GM23338 (cell line): ENCODE data around the gene APOBEC3F. TPM values are rescaled to one million over a fixed set of nuclear protein-coding genes. Genes with fewer than 3 reads are reported as not detected.
"Not testable (repeated sequence)": the region's sequence is repeated elsewhere in the genome, so short reads cannot be mapped to it uniquely, and the experiment has no call there.

Experiments used
- ATAC-seq: fragments of 200-7000 bp; cut with Tn5 transposase; 3 replicates; pipeline ENCODE4 v1.9.1; 2020
- DNase-seq: peaks from one replicate; pipeline ENCODE4 v3.0.0-alpha.2; 2015; ENCODE audit warnings: low spot score
- H2AFZ ChIP-seq: fragments of 200-600 bp; sonication (generic); 2 replicates; pipeline ENCODE4 v1.8.0; 2016; ENCODE audit warnings: antibody characterized with exemption, mild to moderate bottlenecking, moderate library complexity
- H3F3A ChIP-seq: fragments of 200-600 bp; sonication (generic); replicated peaks from 2 replicates; pipeline ENCODE4 v1.8.0; 2017; ENCODE audit warnings: antibody characterized with exemption, mixed run types, low read depth
- H3K27ac ChIP-seq: fragments of 200-600 bp; sonication (generic); 2 replicates; pipeline ENCODE4 v1.6.1; 2016; ENCODE audit warnings: low read depth
- H3K27me3 ChIP-seq: fragments of 200-600 bp; sonication (generic); 2 replicates; pipeline ENCODE4 v1.8.0; 2016; ENCODE audit warnings: mild to moderate bottlenecking, mixed run types, moderate library complexity; ENCODE audit not compliant: insufficient read depth
- H3K36me3 ChIP-seq: fragments of 200-600 bp; sonication (generic); 2 replicates; pipeline ENCODE4 v1.8.0; 2016; ENCODE audit warnings: mild to moderate bottlenecking; ENCODE audit not compliant: insufficient read depth
- H3K4me1 ChIP-seq: fragments of 200-600 bp; sonication (generic); 2 replicates; pipeline ENCODE4 v1.8.0; 2016; ENCODE audit warnings: mild to moderate bottlenecking, moderate library complexity; ENCODE audit not compliant: insufficient read depth
- H3K4me2 ChIP-seq: fragments of 200-600 bp; sonication (generic); 2 replicates; pipeline ENCODE4 v1.7.1; 2017; ENCODE audit warnings: mixed run types
- H3K4me3 ChIP-seq: fragments of 200-600 bp; sonication (generic); 2 replicates; pipeline ENCODE4 v1.6.1; 2016; ENCODE audit warnings: mixed run types
- H3K79me2 ChIP-seq: fragments of 200-600 bp; sonication (generic); replicated peaks from 2 replicates; pipeline ENCODE4 v1.8.0; 2017; ENCODE audit warnings: mild to moderate bottlenecking; ENCODE audit not compliant: insufficient read depth
- H3K9me2 ChIP-seq: fragments of 200-600 bp; sonication (generic); 2 replicates; pipeline ENCODE4 v1.8.0; 2017; ENCODE audit not compliant: insufficient read depth
- H4K20me1 ChIP-seq: fragments of 200-600 bp; sonication (generic); replicated peaks from 2 replicates; pipeline ENCODE4 v1.8.0; 2017; ENCODE audit warnings: mild to moderate bottlenecking; ENCODE audit not compliant: insufficient read depth
- H3K27ac Mint-ChIP-seq: 2 replicates; pipeline ENCODE4 v1.8.0; 2020; ENCODE audit warnings: inconsistent platforms, mild to moderate bottlenecking, moderate library complexity, mixed read lengths
- H3K27me3 Mint-ChIP-seq: 3 replicates; pipeline ENCODE4 v1.8.0; 2022; ENCODE audit warnings: low read depth, mild to moderate bottlenecking, moderate library complexity, mixed read lengths, inconsistent platforms; ENCODE audit not compliant: insufficient read depth, poor library complexity
- H3K36me3 Mint-ChIP-seq: 3 replicates; pipeline ENCODE4 v1.8.0; 2021; ENCODE audit warnings: low read depth, mild to moderate bottlenecking, inconsistent platforms, moderate library complexity, mixed read lengths
- H3K4me1 Mint-ChIP-seq: 3 replicates; pipeline ENCODE4 v1.8.0; 2020; ENCODE audit warnings: mild to moderate bottlenecking, inconsistent platforms, mixed read lengths
- H3K4me3 Mint-ChIP-seq: 3 replicates; pipeline ENCODE4 v1.8.0; 2021; ENCODE audit warnings: moderate library complexity, mild to moderate bottlenecking, inconsistent platforms, mixed read lengths
- H3K9me3 Mint-ChIP-seq: 3 replicates; pipeline ENCODE4 v1.8.0; 2020; ENCODE audit warnings: moderate library complexity, mild to moderate bottlenecking, inconsistent platforms, mixed read lengths
- CREB1 ChIP-seq: fragments of 250-450 bp; sonication (Bioruptor Pico); IDR thresholded peaks from 2 replicates; pipeline ENCODE4 v1.5.0; 2020; ENCODE audit warnings: low read depth, mild to moderate bottlenecking, moderate library complexity
- NANOG ChIP-seq: IDR thresholded peaks from 2 replicates; pipeline ENCODE4 v1.6.1; 2016; ENCODE audit warnings: antibody characterized with exemption, borderline replicate concordance
- POLR2AphosphoS5 ChIP-seq: IDR thresholded peaks from 2 replicates; pipeline ENCODE4 v1.6.1; 2016; ENCODE audit warnings: antibody characterized with exemption, low read depth
- ZNF114 ChIP-seq: fragments of 250-450 bp; sonication (Bioruptor Pico); IDR thresholded peaks from 2 replicates; pipeline ENCODE4 v1.5.0; 2020; ENCODE audit warnings: mild to moderate bottlenecking, moderate library complexity
- ZNF331 ChIP-seq: fragments of 250-450 bp; sonication (Bioruptor Pico); IDR thresholded peaks from 2 replicates; pipeline ENCODE4 v1.5.0; 2020; ENCODE audit warnings: low read depth, mild to moderate bottlenecking, moderate library complexity
- ZNF462 ChIP-seq: fragments of 250-450 bp; sonication (Bioruptor Pico); IDR thresholded peaks from 2 replicates; pipeline ENCODE4 v1.5.0; 2020; ENCODE audit warnings: mild to moderate bottlenecking, moderate library complexity
- polyA plus RNA-seq: library from polyadenylated mRNA; unstranded; fragments of >200 nt; fragmentation: Nextera tagmentation; extraction: Ambion mirVana; gene quantifications from 2 replicates; pipeline ENCODE4 v1.2.1, GENCODE V29; 2016
- total RNA-seq: library from RNA; depleted of rRNA; stranded (reverse); fragments of >200 nt; shearing (Covaris generic); gene quantifications from 2 replicates; pipeline ENCODE4 v1.2.3, GENCODE V29; 2014

APOBEC3F gene
- total and polyA plus RNA-seq, 2 experiments from 2014 or later = 3.4 TPM

- TF ChIP-seq ZNF462 (CRISPR knock-in tag) = no peak
- no peak for TF ChIP-seq ZNF331
- no peak for TF ChIP-seq POLR2AphosphoS5
- TF ChIP-seq ZNF114 (CRISPR knock-in tag) = no peak
- no peak for TF ChIP-seq NANOG
Measured at GRCh38 chr22:39030705-39031104, 10.0 kb upstream of the APOBEC3F start (continued).

- not testable (repeated sequence) for H2AFZ ChIP-seq, H3K9me2 ChIP-seq, H3K79me2 ChIP-seq, H3K36me3 ChIP-seq, H4K20me1 ChIP-seq, H3K27me3 ChIP-seq, H3K9me3 Mint-ChIP-seq, H3F3A ChIP-seq
- Histone ChIP-seq H3K4me2 (peak overlapping the region; percentile 73), H3K27ac (0 out of 2 replicates have a peak overlapping the region, but pooled peaks have one; percentile 39), H3K4me3 (peak overlapping the region; percentile 39; the same call in 1 of the 2 replicates), H3K4me1 (peaks cover 23% of the 10 kb centered on the region)
- ATAC-seq (peak; percentile 83), DNase-seq (peak; percentile 75)
- H3K4me3 Mint-ChIP-seq = peak overlapping the region; percentile 71
- H3K27ac Mint-ChIP-seq = peak overlapping the region; percentile 99
- H3K4me1 Mint-ChIP-seq = peaks cover 42% of the 10 kb centered on the region
- TF ChIP-seq CREB1 = peak; percentile 54; the same call in 1 of the 2 replicates
- H3K36me3 Mint-ChIP-seq = peaks cover 17% of the 10 kb centered on the region; the same call in 2 of the 3 replicates
- peaks cover 15% of the 10 kb centered on the region for H3K27me3 Mint-ChIP-seq
Measured at GRCh38 chr22:39031434-39032295, 9.0 kb upstream of the APOBEC3F start.
